Measurements from ENCODE around the gene LHFPL3.

DNA sequence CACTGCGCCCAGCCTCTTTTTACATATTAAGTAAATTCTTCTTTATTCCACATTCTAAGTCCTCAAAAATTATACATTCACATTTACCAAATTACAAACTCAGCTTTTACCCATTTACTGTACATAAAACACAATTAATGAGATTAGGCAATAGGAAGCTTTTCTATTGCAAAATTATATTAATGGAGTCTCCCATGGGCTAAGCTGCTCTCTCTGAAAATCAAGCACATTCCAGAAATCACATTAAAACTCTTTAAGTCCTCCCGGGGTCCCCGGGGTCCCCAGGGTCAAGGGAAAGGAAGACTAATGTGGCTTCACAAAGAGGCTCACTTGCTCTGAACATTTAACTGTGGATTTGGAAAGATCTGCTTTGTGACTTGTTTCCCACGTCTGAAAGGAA lies 558.2 kb downstream of the LHFPL3 start:
- TF ChIP-seq EP300 (IDR thresholded peaks at IDR 0.05): no peak
- TF ChIP-seq, protein P1, sequence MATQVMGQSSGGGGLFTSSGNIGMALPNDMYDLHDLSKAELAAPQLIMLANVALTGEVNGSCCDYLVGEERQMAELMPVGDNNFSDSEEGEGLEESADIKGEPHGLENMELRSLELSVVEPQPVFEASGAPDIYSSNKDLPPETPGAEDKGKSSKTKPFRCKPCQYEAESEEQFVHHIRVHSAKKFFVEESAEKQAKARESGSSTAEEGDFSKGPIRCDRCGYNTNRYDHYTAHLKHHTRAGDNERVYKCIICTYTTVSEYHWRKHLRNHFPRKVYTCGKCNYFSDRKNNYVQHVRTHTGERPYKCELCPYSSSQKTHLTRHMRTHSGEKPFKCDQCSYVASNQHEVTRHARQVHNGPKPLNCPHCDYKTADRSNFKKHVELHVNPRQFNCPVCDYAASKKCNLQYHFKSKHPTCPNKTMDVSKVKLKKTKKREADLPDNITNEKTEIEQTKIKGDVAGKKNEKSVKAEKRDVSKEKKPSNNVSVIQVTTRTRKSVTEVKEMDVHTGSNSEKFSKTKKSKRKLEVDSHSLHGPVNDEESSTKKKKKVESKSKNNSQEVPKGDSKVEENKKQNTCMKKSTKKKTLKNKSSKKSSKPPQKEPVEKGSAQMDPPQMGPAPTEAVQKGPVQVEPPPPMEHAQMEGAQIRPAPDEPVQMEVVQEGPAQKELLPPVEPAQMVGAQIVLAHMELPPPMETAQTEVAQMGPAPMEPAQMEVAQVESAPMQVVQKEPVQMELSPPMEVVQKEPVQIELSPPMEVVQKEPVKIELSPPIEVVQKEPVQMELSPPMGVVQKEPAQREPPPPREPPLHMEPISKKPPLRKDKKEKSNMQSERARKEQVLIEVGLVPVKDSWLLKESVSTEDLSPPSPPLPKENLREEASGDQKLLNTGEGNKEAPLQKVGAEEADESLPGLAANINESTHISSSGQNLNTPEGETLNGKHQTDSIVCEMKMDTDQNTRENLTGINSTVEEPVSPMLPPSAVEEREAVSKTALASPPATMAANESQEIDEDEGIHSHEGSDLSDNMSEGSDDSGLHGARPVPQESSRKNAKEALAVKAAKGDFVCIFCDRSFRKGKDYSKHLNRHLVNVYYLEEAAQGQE (IDR thresholded peaks at IDR 0.05): no peak
- TF ChIP-seq, protein P2, sequence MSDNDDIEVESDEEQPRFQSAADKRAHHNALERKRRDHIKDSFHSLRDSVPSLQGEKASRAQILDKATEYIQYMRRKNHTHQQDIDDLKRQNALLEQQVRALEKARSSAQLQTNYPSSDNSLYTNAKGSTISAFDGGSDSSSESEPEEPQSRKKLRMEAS (IDR thresholded peaks at IDR 0.05): no peak
